NT2/D1 (cell line): ENCODE results near the gene LSM14B.

Experiments used
- SUZ12 ChIP-seq: IDR thresholded peaks from 2 replicates; pipeline ENCODE4 v1.6.1; 2011; ENCODE audit not compliant: insufficient read length, insufficient read depth; ENCODE audit errors: extremely low read depth
- ZNF274 ChIP-seq: IDR thresholded peaks from 2 replicates; pipeline ENCODE4 v1.6.1; 2011; ENCODE audit warnings: mild to moderate bottlenecking, low read depth, low read length

GRCh38 chr20:62117362-62117646 lies 5.0 kb upstream of the LSM14B start:
- TF ChIP-seq SUZ12 (no peak), ZNF274 (no peak)
